HG03469 (cell line): ENCODE measurements around the gene ADAR.

ENCODE experiments used
- ATAC-seq: cut with Tn5 transposase; IDR thresholded peaks from one replicate; pipeline ENCODE4 v1.9.1; 2021; ENCODE audit warnings: mild to moderate bottlenecking, moderate library complexity, moderate number of reproducible peaks; ENCODE audit not compliant: unreplicated experiment

Gene ADAR

DNA sequence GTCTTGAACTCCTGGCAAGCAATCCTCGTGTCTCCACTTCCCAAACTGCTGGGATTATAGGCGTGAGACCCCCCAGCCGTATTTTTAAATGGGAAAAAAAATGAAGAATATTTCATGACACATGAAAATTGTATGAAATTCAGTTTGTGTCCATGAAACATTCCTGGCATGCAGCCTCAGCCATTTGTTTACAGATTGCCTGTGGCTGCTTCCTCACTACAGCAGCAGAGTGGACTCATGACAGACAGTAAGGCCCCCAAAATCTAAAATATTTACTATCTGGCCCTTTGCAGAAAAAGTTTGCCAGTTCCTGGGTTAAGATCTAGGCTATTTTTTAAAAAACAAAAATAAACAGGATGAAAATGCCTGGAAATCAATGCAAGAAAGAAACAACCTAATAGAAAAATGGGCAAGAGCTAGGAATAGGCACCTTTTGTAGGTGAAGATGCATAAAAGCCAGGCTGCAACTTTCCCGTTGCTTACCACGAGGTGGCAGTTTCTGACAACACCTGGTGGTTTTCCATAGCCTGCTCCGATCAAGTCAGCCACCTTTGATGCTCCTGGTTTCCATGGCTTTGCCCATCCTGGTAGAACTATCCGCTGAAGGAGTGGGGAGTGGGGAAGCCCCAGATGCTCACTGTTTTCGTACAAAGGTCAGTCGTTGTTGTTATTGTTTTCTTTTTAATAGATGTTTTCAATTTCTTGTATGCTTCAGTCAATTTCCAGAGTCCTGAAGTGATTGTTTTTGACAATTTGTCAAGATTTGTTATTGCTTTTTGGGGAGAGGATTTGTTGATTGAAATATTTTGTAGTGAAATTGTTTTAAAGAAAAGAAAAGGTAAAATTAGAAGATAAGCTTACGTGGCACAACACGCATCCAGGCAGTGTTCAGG is 73.8 kb downstream of the ADAR start:
- ATAC-seq, result no peak
